GM18861 (cell line): ENCODE measurements around the gene INTS15.

Experiments used
- ATAC-seq: cut with Tn5 transposase; IDR thresholded peaks from one replicate; pipeline ENCODE4 v1.9.1; 2021; ENCODE audit not compliant: unreplicated experiment

INTS15 gene

DNA sequence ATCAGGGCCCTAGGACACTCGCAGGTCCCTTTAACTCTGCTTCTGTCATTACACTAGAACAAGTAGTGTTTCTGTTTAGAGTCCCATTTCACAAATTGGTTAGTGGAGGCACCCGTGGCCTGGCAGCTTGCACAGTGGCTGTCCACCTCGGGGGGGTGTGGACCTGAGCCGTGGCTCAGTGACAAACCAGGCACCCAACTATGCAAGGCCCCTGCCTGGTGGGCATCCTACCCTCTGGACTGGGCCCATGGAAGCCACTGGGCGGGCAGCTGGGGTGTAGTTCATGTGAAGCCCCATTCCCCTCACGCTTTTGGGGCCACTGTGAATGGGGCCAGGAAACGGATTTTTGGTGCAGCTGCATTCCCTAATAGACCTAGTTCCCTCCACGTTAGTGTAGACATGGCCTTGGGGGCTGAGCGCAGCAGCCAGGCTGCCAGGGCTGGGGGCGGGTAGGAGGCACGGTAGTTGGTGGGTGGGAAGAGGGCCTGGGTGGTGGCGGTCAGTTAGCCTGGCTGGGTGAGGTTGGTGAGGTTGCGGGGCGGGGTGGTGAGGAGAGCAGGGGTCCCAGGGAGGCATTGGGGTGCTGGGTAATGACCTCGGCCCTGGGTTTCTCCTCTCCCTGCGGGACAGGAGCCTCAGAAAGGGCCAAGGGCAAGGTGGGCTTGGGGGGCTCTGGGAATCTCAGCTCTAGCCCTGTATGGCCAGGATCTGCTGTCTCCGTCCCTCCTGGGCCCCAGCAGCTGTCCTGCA, 66.0 kb downstream of the INTS15 start:
- no peak for ATAC-seq

DNA sequence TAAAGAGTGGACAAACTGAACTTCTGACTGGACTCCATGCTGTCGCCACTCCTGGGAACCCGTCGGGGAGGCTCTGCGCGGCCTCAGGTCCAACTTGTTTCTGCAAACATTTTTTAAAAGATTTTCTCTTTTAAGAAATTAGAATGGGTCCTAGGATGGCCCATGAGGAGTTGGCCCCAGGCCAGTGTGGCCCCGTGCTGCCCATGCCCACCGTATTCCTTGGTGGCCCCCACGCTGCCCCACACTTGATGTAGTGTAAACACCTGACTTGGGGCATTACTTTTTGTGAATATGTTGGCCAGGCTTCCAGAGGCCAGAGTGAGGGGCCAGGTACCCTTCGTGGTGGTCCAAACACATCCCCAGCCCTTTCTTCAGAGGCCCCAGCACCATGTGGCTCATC, 66.6 kb downstream of the INTS15 start:
- no peak for ATAC-seq
